Prostate gland (tissue), 2 donors: Measurements from ENCODE around the gene R3HCC1L.

Source experiments
- POLR2A ChIP-seq: fragments of 450-650 bp; IDR thresholded peaks from one replicate; pipeline ENCODE4 v1.6.1; 2016; ENCODE audit warnings: antibody characterized with exemption, mild to moderate bottlenecking
- TF ChIP-seq, protein P1 (sequence below), 4 experiments: fragments of 200-600 bp in 2 of 4; fragments of 450-650 bp in 2 of 4; sonication (generic) in 2 of 4; IDR thresholded peaks; 1 replicate in 3 of 4; 2 replicates in 1 of 4; pipeline ENCODE4 v1.5.1; 2016 to 2019; ENCODE audit warnings: antibody characterized with exemption in 4 of 4, mild to moderate bottlenecking in 2 of 4, moderate library complexity in 2 of 4

DNA sequence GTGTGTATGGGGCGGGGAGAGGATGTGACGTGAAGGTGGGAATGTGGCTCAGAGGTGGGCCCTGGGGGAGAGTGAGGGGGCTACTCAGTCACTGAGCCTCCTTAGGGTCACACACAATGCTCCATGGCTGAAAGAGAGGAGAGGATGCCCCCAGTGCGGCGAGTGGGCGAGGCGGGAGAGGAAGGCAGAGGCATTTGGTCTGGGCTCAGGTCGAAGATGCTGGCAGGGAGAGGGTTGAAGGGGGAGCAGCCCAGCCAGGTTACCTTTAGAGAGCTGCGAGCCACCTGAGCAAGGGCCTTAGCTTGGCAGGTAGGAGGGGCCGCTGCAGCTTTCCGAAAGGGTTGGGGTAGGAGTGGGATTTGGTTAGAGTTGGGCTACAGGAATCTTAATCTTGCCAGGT lies 138.2 kb downstream of the R3HCC1L start:
- TF ChIP-seq, protein P1, sequence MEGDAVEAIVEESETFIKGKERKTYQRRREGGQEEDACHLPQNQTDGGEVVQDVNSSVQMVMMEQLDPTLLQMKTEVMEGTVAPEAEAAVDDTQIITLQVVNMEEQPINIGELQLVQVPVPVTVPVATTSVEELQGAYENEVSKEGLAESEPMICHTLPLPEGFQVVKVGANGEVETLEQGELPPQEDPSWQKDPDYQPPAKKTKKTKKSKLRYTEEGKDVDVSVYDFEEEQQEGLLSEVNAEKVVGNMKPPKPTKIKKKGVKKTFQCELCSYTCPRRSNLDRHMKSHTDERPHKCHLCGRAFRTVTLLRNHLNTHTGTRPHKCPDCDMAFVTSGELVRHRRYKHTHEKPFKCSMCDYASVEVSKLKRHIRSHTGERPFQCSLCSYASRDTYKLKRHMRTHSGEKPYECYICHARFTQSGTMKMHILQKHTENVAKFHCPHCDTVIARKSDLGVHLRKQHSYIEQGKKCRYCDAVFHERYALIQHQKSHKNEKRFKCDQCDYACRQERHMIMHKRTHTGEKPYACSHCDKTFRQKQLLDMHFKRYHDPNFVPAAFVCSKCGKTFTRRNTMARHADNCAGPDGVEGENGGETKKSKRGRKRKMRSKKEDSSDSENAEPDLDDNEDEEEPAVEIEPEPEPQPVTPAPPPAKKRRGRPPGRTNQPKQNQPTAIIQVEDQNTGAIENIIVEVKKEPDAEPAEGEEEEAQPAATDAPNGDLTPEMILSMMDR (IDR thresholded peaks at IDR 0.05) = no peak
- TF ChIP-seq POLR2A = no peak
